Mesenchymal stem cell (in vitro differentiated cells and primary cell): ENCODE results near the gene ZNF710.

Source experiments
- DNase-seq: peaks from one replicate; pipeline ENCODE4 v3.0.0-alpha.2; 2013
- H2AFZ ChIP-seq: one replicate; pipeline ENCODE4 v1.6.1; 2013; ENCODE audit warnings: low read depth, mild to moderate bottlenecking, control low read depth, inconsistent platforms, low read length, moderate library complexity
- H2AK5ac ChIP-seq: 2 replicates; pipeline ENCODE4 v1.6.1; 2013; ENCODE audit warnings: low read length, moderate library complexity, mild to moderate bottlenecking, inconsistent platforms; ENCODE audit not compliant: severe bottlenecking
- H2BK120ac ChIP-seq: one replicate; pipeline ENCODE4 v1.6.1; 2013; ENCODE audit warnings: low read depth, mild to moderate bottlenecking, inconsistent platforms, low read length, moderate library complexity
- H2BK12ac ChIP-seq, 2 experiments: one replicate each; pipeline ENCODE4 v1.6.1; 2013; ENCODE audit warnings: inconsistent platforms in 2 of 2, low read length in 2 of 2, mild to moderate bottlenecking in 2 of 2, moderate library complexity in 2 of 2, control low read depth in 1 of 2
- H2BK15ac ChIP-seq: one replicate; pipeline ENCODE4 v1.6.1; 2013; ENCODE audit warnings: mild to moderate bottlenecking, low read depth, inconsistent platforms; ENCODE audit not compliant: poor library complexity, severe bottlenecking
- H2BK5ac ChIP-seq: 2 replicates; pipeline ENCODE4 v1.6.1; 2013; ENCODE audit warnings: low read depth, mild to moderate bottlenecking, low read length, control low read depth, inconsistent platforms; ENCODE audit not compliant: poor library complexity, severe bottlenecking
- H3K14ac ChIP-seq, 2 experiments: one replicate each; pipeline ENCODE4 v1.6.1; 2013; ENCODE audit warnings: inconsistent platforms in 2 of 2, low read length in 2 of 2, control low read depth in 1 of 2, mild to moderate bottlenecking in 1 of 2, moderate library complexity in 1 of 2
- H3K18ac ChIP-seq, 2 experiments: one replicate each; pipeline ENCODE4 v1.6.1; 2013; ENCODE audit warnings: inconsistent platforms in 2 of 2, low read length in 2 of 2, control low read depth in 1 of 2, low read depth in 1 of 2, mild to moderate bottlenecking in 1 of 2
- H3K23ac ChIP-seq, 2 experiments: one replicate each; pipeline ENCODE4 v1.6.1; 2013; ENCODE audit warnings: inconsistent platforms in 2 of 2, low read length in 2 of 2, mild to moderate bottlenecking in 2 of 2, moderate library complexity in 2 of 2, control low read depth in 1 of 2
- H3K27ac ChIP-seq: 2 replicates; pipeline ENCODE4 v1.5.1; 2013; ENCODE audit warnings: mild to moderate bottlenecking, moderate library complexity, low read length, control low read depth, inconsistent platforms; ENCODE audit not compliant: poor library complexity, severe bottlenecking
- H3K27me3 ChIP-seq, 2 experiments: 2 replicates each; pipeline versions ENCODE4 v1.6.1 to v1.7.0; 2013; ENCODE audit warnings: low read length in 2 of 2, mild to moderate bottlenecking in 2 of 2, moderate library complexity in 2 of 2, control low read depth in 1 of 2, inconsistent platforms in 1 of 2; ENCODE audit not compliant: control insufficient read depth in 1 of 2, insufficient read depth in 1 of 2
- H3K36me3 ChIP-seq, 2 experiments: 2 replicates each; pipeline versions ENCODE4 v1.6.1 to v1.7.0; 2013; ENCODE audit warnings: low read length in 2 of 2, control low read depth in 1 of 2, inconsistent platforms in 1 of 2, low read depth in 1 of 2, mild to moderate bottlenecking in 1 of 2; ENCODE audit not compliant: insufficient read depth in 2 of 2, control insufficient read depth in 1 of 2
- H3K4ac ChIP-seq, 2 experiments: one replicate each; pipeline ENCODE4 v1.6.1; 2013; ENCODE audit warnings: inconsistent platforms in 2 of 2, low read length in 2 of 2, mild to moderate bottlenecking in 2 of 2, moderate library complexity in 2 of 2, control low read depth in 1 of 2, low read depth in 1 of 2
- H3K4me1 ChIP-seq: 2 replicates; pipeline ENCODE4 v1.6.1; 2013; ENCODE audit warnings: low read depth, low read length, control low read depth; ENCODE audit not compliant: control insufficient read depth, insufficient read depth
- H3K4me2 ChIP-seq: 2 replicates; pipeline ENCODE4 v1.6.1; 2013; ENCODE audit warnings: low read length, mild to moderate bottlenecking, inconsistent platforms; ENCODE audit not compliant: poor library complexity, severe bottlenecking
- H3K4me3 ChIP-seq, 2 experiments: 2 replicates each; pipeline versions ENCODE4 v1.5.1 to v1.7.0; 2013; ENCODE audit warnings: low read length in 2 of 2, mild to moderate bottlenecking in 2 of 2, control low read depth in 1 of 2, low read depth in 1 of 2; ENCODE audit not compliant: insufficient read depth in 1 of 2
- H3K79me1 ChIP-seq: replicated peaks from 2 replicates; pipeline ENCODE4 v1.6.1; 2013; ENCODE audit warnings: mild to moderate bottlenecking, control low read depth, low read length, inconsistent platforms; ENCODE audit not compliant: poor library complexity, severe bottlenecking
- H3K9ac ChIP-seq: 2 replicates; pipeline ENCODE4 v1.7.0; 2013; ENCODE audit warnings: mild to moderate bottlenecking, low read length, moderate library complexity
- H3K9me3 ChIP-seq: 2 replicates; pipeline ENCODE4 v1.7.0; 2013; ENCODE audit warnings: mild to moderate bottlenecking, low read length; ENCODE audit not compliant: control insufficient read depth
- H4K8ac ChIP-seq: one replicate; pipeline ENCODE4 v1.6.1; 2013; ENCODE audit warnings: inconsistent platforms, mild to moderate bottlenecking, low read length, moderate library complexity
- H4K91ac ChIP-seq: one replicate; pipeline ENCODE4 v1.6.1; 2013; ENCODE audit warnings: mild to moderate bottlenecking, low read length, inconsistent platforms
- WGBS: methylation state at CpG from one replicate; pipeline ENCODE4 v1.1.7; 2013; ENCODE audit warnings: mixed read lengths; 5-methylcytosine and 5-hydroxymethylcytosine counted together

ZNF710 gene

GRCh38 chr15:90074916-90075315 lies 73.8 kb downstream of the ZNF710 start:
- WGBS = 76% methylated on average over 5 of the region's 5 CpGs
- Histone ChIP-seq H2BK15ac (no peak overlapping the region), H3K9ac (no peak overlapping the region), H3K27ac (no peak overlapping the region), H4K8ac (no peak overlapping the region), H2BK5ac (no peak overlapping the region), H3K4ac (no peak overlapping the region), H3K27me3 (no peaks in the 10 kb centered on the region), H3K18ac (no peak overlapping the region), H3K4me2 (no peak overlapping the region), H3K23ac (no peak overlapping the region), H3K79me1 (peaks cover 25% of the 10 kb centered on the region), H3K9me3 (no peaks in the 10 kb centered on the region), H2BK120ac (no peak overlapping the region), H3K14ac (no peak overlapping the region), H3K36me3 (peaks cover 41 to 70% of the 10 kb centered on the region in 2 experiments), H2AK5ac (no peak overlapping the region), H3K4me3 (no peak overlapping the region), H2BK12ac (no peak overlapping the region), H3K4me1 (peaks cover 10% of the 10 kb centered on the region), H2AFZ (no peak overlapping the region), H4K91ac (no peak overlapping the region)
- no peak for DNase-seq

- peak overlapping the region; percentile 50 for H4K8ac ChIP-seq
- no peak overlapping the region for H2AK5ac ChIP-seq
- H3K9ac ChIP-seq = no peak overlapping the region
- no peak overlapping the region for H3K18ac ChIP-seq
- no peak overlapping the region for H2BK5ac ChIP-seq
- no peak overlapping the region for H3K4me3 ChIP-seq
- H3K4me1 ChIP-seq = peaks cover 10% of the 10 kb centered on the region
- no peaks in the 10 kb centered on the region for H3K9me3 ChIP-seq
- no peak overlapping the region for H3K4me2 ChIP-seq
- H3K4ac ChIP-seq = no peak overlapping the region
- peaks cover 29% of the 10 kb centered on the region for H3K79me1 ChIP-seq
- H2BK15ac ChIP-seq = no peak overlapping the region
- no peak overlapping the region for H3K14ac ChIP-seq
- H2BK120ac ChIP-seq = no peak overlapping the region
- no peak overlapping the region for H2BK12ac ChIP-seq
- no peak overlapping the region for H3K27ac ChIP-seq
- H3K36me3 ChIP-seq = peaks cover 48 to 77% of the 10 kb centered on the region in 2 experiments
- no peak overlapping the region for H4K91ac ChIP-seq
- WGBS = 66% methylated on average over 13 of the region's 13 CpGs
- no peaks in the 10 kb centered on the region for H3K27me3 ChIP-seq
- DNase-seq = no peak
- no peak overlapping the region for H2AFZ ChIP-seq
- no peak overlapping the region for H3K23ac ChIP-seq
Observed at GRCh38 chr15:90075420-90076289, 74.5 kb downstream of the ZNF710 start.

GRCh38 chr15:90076716-90077115 lies 75.6 kb downstream of the ZNF710 start:
- Histone ChIP-seq H3K79me1 (peaks cover 32% of the 10 kb centered on the region), H3K4me1 (peaks cover 10% of the 10 kb centered on the region), H3K4me3 (no peak overlapping the region), H2AFZ (no peak overlapping the region), H2BK5ac (no peak overlapping the region), H3K9me3 (no peaks in the 10 kb centered on the region), H3K18ac (no peak overlapping the region), H3K27me3 (no peaks in the 10 kb centered on the region), H2BK15ac (no peak overlapping the region), H3K36me3 (peaks cover 59 to 87% of the 10 kb centered on the region in 2 experiments), H3K4ac (no peak overlapping the region), H3K23ac (no peak overlapping the region), H2BK12ac (no peak overlapping the region), H2BK120ac (no peak overlapping the region), H4K8ac (no peak overlapping the region), H4K91ac (no peak overlapping the region), H3K9ac (no peak overlapping the region), H2AK5ac (no peak overlapping the region), H3K4me2 (no peak overlapping the region), H3K27ac (no peak overlapping the region), H3K14ac (no peak overlapping the region)
- DNase-seq = no peak
- WGBS = 90% methylated on average over 6 of the region's 6 CpGs

- no peak overlapping the region for H3K9ac ChIP-seq
- H2BK12ac ChIP-seq = no peak overlapping the region
- H3K4me3 ChIP-seq = no peak overlapping the region
- H2AFZ ChIP-seq = no peak overlapping the region
- H3K36me3 ChIP-seq = peaks cover 65 to 77% of the 10 kb centered on the region in 2 experiments
- H2BK120ac ChIP-seq = no peak overlapping the region
- no peak overlapping the region for H2AK5ac ChIP-seq
- no peaks in the 10 kb centered on the region for H3K9me3 ChIP-seq
- H4K8ac ChIP-seq = no peak overlapping the region
- DNase-seq = no peak
- no peak overlapping the region for H2BK5ac ChIP-seq
- H3K18ac ChIP-seq = no peak overlapping the region
- no peak overlapping the region for H3K4ac ChIP-seq
- H3K27me3 ChIP-seq = no peaks in the 10 kb centered on the region
- WGBS = 98% methylated on average over 6 of the region's 7 CpGs
- H3K23ac ChIP-seq = no peak overlapping the region
- H4K91ac ChIP-seq = no peak overlapping the region
- H3K4me2 ChIP-seq = no peak overlapping the region
- H3K79me1 ChIP-seq = peaks cover 19% of the 10 kb centered on the region
- H2BK15ac ChIP-seq = no peak overlapping the region
- no peak overlapping the region for H3K27ac ChIP-seq
- H3K14ac ChIP-seq = no peak overlapping the region
- peaks cover 17% of the 10 kb centered on the region for H3K4me1 ChIP-seq
Observed at GRCh38 chr15:90078965-90079364, 77.8 kb downstream of the ZNF710 start.
